NK-92 (cell line): Measurements from ENCODE around the gene MEX3A.
"Not testable (repeated sequence)": the region's sequence is repeated elsewhere in the genome, so short reads cannot be mapped to it uniquely, and the experiment has no call there.

Source experiments
- DNase-seq: peaks from one replicate; lab custom pipeline; 2025; ENCODE audit not compliant: unreplicated experiment; lab: John Stamatoyannopoulos, UW

Gene MEX3A

GRCh38 chr1:156119503-156120209 is 37.4 kb upstream of the MEX3A start:
- no peak for DNase-seq

- DNase-seq, result no peak
These were observed 36.1 kb upstream of the MEX3A start for GRCh38 chr1:156118177-156118868.

DNA sequence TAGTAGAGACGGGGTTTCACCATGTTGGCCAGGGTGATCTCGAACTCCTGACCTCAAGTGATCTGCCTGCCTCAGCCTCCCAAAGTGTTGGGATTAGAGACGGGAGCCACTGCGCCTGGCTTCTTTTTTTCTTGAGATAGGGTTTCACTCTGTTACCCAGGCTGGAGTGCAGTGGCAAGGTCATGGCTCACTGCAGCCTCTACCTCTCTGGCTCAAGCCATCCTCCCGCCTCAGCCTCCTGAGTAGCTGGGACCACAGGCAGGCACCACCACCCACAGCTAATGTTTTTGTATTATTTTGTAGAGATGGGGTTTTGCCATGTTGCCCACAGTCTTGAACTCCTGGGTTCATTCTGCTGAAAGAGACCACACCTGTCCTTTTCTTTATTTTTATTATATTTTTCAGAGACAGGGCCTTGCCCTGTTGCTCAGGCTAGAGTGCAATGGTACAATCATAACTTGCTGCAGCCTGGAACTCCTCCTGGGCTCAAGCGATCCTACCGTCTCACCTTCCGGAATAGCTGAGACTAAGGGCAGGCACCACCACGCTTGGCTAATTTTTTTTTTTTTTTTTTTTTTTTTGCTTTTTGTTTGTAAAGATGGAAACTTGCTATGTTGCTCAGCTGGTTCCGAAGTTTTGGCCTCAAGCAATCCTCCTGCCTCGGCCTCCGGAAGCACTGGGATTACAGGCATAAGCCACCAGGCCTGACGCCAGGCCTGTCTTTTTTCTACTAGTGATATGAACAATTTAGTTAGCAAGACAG is 35.3 kb upstream of the MEX3A start:
- DNase-seq, result no peak

DNA sequence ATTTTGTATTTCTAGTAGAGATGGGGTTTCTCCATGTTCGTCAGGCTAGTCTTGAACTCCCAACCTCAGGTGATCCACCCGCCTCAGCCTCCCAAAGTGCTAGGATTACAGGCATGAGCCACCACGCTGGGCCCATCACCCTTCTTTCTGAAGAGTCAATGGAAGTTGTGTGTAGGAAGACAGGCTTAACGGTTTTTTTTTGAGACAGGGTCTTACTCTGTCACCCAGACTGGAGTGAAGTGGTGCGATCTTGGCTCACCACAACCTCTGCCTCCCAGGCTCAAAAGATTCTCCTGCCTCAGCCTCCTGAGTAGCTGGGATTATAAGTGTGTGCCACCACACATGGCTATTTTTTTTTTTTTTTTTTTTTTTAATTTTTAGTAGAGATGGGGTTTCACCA is 34.5 kb upstream of the MEX3A start:
- DNase-seq, result not testable (repeated sequence)

DNA sequence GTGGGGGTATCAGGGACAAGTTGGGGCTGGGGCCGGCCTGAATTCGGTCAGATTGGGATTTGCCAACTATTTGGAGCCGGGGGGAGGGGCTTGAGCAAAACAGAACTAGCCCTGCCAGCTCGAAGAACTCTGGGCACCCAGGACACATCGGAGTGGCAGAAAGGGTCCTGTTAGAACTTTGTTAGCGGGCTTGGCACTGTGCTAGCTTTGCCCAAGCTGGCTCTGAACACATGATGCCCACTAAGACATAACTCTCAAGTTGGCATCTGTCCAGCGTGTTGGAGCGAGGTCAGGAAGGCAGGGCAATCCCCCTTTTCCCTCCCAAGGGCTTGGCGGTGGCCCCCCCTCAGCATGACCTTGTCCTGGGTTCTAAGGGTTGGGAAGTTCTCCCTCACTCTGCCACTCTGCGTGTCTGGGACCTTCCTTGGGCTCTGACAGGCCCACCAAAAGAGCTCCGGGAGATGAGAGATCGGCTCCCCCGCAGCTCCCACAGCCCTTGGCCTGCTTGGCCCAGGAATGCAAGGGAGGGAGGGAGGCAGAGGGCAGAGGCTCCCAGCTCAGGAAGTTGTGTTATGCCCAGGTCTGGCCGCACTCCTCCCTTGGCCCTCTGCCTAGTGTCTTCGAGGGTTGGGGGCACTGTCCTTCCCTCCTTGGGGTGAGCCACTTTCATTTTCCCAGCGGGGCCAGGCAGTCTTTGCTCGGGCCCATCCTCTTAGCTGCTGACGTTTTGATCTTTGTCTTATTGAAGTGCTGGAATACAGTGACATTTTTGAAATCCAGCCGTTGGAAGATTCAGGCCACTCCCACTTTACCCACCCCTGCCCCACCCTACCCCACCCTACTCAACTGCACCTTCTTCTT is 33.5 kb upstream of the MEX3A start:
- DNase-seq, result no peak

DNA sequence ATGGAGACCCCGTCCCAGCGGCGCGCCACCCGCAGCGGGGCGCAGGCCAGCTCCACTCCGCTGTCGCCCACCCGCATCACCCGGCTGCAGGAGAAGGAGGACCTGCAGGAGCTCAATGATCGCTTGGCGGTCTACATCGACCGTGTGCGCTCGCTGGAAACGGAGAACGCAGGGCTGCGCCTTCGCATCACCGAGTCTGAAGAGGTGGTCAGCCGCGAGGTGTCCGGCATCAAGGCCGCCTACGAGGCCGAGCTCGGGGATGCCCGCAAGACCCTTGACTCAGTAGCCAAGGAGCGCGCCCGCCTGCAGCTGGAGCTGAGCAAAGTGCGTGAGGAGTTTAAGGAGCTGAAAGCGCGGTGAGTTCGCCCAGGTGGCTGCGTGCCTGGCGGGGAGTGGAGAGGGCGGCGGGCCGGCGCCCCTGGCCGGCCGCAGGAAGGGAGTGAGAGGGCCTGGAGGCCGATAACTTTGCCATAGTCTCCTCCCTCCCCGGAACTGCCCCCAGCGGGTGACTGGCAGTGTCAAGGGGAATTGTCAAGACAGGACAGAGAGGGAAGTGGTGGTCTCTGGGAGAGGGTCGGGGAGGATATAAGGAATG is 32.8 kb upstream of the MEX3A start:
- DNase-seq, result no peak

DNA sequence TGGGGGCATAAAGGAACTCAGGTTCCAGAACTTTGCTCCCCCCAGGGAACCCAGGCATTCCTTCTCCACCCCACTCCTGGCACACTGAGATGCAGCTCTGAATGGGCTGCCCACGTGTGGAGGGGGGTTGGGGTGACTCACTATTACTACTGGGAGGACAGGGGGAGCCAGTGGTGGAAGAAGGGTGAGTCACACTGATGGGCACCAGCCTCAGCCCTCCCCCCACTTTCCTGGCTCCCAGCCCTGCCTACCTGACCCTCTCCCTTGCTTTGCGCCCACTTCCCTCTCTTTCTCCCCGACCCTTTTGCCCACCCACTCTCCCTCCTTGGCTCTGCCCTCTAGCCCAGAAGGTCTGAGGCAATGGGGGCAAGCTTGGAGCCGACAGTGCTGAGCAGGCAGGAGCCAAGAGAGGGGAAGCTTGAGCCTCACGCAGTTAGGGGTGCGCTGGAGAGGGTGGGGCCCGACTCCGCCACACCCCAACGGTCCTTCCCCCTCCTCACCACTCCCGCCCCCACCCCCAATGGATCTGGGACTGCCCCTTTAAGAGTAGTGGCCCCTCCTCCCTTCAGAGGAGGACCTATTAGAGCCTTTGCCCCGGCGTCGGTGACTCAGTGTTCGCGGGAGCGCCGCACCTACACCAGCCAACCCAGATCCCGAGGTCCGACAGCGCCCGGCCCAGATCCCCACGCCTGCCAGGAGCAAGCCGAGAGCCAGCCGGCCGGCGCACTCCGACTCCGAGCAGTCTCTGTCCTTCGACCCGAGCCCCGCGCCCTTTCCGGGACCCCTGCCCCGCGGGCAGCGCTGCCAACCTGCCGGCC is 32.0 kb upstream of the MEX3A start, which contains the start of gene LMNA:
Gene LMNA (plus strand): TSS at position 611 of the 818 bp plus-strand sequence. CDS start 208 bp downstream, outside the sequence.
- no peak for DNase-seq

- DNase-seq, result no peak
These were observed 31.2 kb upstream of the MEX3A start for GRCh38 chr1:156113282-156113950.

GRCh38 chr1:156112276-156113137 is 30.2 kb upstream of the MEX3A start:
- DNase-seq, result no peak

GRCh38 chr1:156111355-156111962 is 29.2 kb upstream of the MEX3A start:
- no peak for DNase-seq

DNA sequence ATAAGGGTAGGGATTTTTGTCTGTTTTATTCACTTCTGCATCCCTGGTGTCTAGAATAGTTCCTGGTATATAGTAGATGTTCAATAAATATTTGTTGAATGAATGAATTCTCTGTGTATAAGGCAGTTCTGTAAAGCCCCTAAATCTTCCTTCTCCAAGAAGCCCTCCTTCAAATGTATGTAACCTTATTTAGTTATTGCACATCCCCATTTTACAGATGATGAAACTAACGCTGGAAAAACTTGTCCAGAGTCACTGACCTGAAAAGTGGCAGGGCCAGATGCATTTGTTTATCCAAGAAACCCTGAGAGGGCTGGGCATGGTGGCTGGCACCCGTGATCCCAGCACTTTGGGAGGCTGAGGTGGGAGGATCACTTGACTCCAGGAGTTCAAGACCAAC is 28.0 kb upstream of the MEX3A start:
- DNase-seq, result no peak

DNA sequence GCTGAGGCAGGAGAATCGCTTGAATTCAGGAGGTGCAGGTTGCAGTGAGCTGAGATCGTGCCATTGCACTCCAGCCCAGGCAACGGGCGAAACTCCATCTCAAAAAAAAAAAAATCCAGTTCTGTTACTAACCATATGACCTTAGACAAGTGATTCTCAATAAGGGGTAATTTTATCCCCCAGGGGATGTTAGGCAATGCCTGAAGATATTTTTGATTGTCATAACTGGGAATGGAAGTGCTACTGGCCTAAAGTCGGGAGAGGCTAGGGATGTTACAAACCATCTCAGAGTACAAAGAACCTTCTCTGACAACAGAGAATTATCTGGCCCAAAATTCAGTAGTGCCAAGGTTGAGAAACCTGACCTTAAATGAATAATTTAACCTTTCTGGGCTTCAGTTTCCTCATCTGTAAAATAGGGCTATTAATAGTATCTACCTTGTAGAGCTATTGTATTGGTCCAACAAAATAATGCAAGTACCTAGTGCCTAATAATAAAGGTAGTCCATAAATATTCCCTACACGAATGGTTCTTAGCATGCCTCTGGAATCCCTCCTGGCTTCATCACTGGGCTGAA is 26.5 kb upstream of the MEX3A start:
- DNase-seq, result no peak

DNA sequence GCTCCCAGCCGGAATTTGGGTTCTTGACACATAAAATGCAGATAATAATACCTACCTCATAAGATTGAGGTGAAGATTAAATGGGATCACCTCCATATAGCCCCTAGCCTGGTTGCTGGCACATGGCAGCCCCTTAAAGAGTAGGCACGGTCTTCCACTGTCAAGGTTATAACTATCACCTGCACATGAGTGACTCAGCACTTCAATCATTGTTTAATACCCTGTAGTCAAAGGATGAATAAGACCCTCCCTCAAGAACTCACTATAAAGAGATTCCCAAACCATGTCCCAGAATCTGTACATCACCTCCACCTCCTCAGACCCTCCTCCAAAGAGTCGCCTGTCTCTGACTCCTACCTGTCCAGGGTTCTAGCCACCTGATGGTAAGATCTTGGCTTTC is 25.8 kb upstream of the MEX3A start:
- no peak for DNase-seq

DNA sequence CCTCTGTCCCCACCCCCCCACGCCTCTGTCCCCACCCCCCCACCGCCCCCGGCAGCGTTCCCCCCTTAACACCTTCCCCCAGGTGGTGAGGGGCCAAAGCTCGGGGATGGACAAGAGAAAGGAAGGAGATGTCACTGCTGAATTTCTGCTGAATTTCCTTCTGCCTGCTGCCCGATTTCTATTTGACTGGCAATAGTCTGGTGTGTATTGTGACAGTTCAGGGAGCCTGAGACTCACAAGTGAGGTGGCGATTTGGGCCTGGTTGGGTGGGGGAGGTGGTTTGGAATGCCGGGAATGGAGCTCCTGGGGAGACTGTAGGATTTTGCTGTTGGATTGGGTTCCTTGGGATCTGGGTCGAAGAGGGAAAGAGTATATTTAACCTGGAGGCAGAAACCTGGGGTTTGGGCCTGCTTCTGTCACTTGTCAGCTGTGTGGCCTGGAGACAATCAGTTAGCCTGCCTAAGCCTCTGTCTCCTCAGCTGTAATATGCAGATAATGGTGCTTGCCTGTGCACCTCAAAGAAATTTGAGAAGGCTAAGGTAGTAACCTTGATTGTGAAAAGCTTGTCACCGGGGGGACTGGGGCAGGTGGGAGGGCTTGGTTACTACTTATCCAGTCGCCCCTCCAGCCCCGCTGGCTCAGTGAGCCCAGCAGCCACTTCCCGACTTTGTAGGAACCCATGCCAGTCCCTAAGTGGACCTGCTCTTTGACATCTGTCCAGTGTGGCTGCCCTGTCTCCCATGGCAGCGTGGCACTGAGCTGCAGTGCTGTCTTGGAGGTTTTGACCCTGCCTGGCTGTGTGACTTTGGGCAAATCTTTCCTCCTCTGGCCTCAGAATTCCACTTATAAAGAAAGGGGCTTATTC is 24.6 kb upstream of the MEX3A start:
- DNase-seq, result no peak

- DNase-seq, result no peak
These were observed 22.9 kb upstream of the MEX3A start for GRCh38 chr1:156104861-156105832.
